K562 (cell line): ENCODE measurements around the gene MFSD6L. TPM values are rescaled to one million over a fixed set of nuclear protein-coding genes. Genes with fewer than 3 reads are reported as not detected.

Experiments used
- HIVEP1 ChIP-seq: fragments of 250-450 bp; sonication (Bioruptor Pico); IDR thresholded peaks from 2 replicates; pipeline ENCODE4 v1.4.0; 2020; ENCODE audit warnings: mild to moderate bottlenecking
- MTA1 ChIP-seq: fragments of 450-650 bp; IDR thresholded peaks from 2 replicates; pipeline ENCODE4 v1.6.1; 2017; ENCODE audit warnings: borderline replicate concordance
- NR2C1 ChIP-seq, 2 experiments: fragments of 450-650 bp; IDR thresholded peaks; 2 replicates each; pipeline ENCODE4 v1.6.1; 2017; ENCODE audit warnings: mild to moderate bottlenecking in 2 of 2, antibody characterized with exemption in 1 of 2, inconsistent platforms in 1 of 2, missing compliant biosample characterization in 1 of 2, missing genetic modification characterization in 1 of 2
- SREBF1 ChIP-seq: fragments of 150-350 bp; IDR thresholded peaks from 2 replicates; pipeline ENCODE4 v1.6.1; 2014; ENCODE audit warnings: antibody characterized with exemption, low read depth, low read length, borderline replicate concordance
- TAF1 ChIP-seq: IDR thresholded peaks from 2 replicates; pipeline ENCODE4 v1.6.1; 2011; ENCODE audit warnings: mild to moderate bottlenecking, low read length, moderate library complexity; ENCODE audit not compliant: insufficient read depth, control insufficient read depth, severe bottlenecking; ENCODE audit errors: extremely low read depth
- TBP ChIP-seq: optimal IDR thresholded peaks from 2 replicates; pipeline ENCODE3; 2011; ENCODE audit warnings: low read depth, low read length, improper control_type of control experiment
- USF1 ChIP-seq: sonication (generic); formaldehyde crosslinking; IDR thresholded peaks from 2 replicates; pipeline ENCODE4 v1.9.0; 2022; ENCODE audit warnings: mild to moderate bottlenecking, missing genetic modification reagents
- ZNF175 ChIP-seq: fragments of 200-800 bp; sonication (Bioruptor generic); IDR thresholded peaks from 2 replicates; pipeline ENCODE4 v1.6.1; 2016; ENCODE audit warnings: low read depth, mild to moderate bottlenecking, missing genetic modification characterization, missing compliant biosample characterization
- ZNF444 ChIP-seq: fragments of 250-450 bp; sonication (Bioruptor Pico); IDR thresholded peaks from 2 replicates; pipeline ENCODE4 v1.4.0; 2020; ENCODE audit warnings: mild to moderate bottlenecking, moderate library complexity
- polyA plus RNA-seq, 8 experiments: library from polyadenylated mRNA; depleted of rRNA in 4 of 8; stranded (reverse) in 5 of 8; unstranded in 3 of 8; fragments of >200 nt; fragmentation: Nextera tagmentation in 2 of 8; fragmentation: Illumina TruSeq in 1 of 8; extraction: Ambion mirVana in 2 of 8; extraction: Trizol in 1 of 8; gene quantifications; 2 replicates each; pipeline versions ENCODE4 v1.2.1 to v1.2.3, GENCODE V29; 2011 to 2014; ENCODE audit warnings: inconsistent platforms in 1 of 8, missing spikeins in 1 of 8
- total RNA-seq, 7 experiments: library from RNA; depleted of rRNA in 6 of 7; stranded (reverse); fragments of >200 nt in 6 of 7; fragmentation: Illumina TruSeq in 2 of 7; extraction: Trizol in 2 of 7; gene quantifications; 2 replicates each; pipeline versions ENCODE4 v1.2.1 to v1.2.3, GENCODE V29; 2011 to 2021; ENCODE audit warnings: low replicate concordance in 1 of 7
- TF ChIP-seq, protein P1 (sequence below), 2 experiments: IDR thresholded peaks; 2 replicates each; pipeline ENCODE4 v1.6.1; 2011; ENCODE audit warnings: borderline replicate concordance in 1 of 2, control low read depth in 1 of 2, low read depth in 1 of 2, low read length in 1 of 2, mild to moderate bottlenecking in 1 of 2, mixed read lengths in 1 of 2, moderate library complexity in 1 of 2; ENCODE audit not compliant: insufficient read depth in 1 of 2, insufficient read length in 1 of 2, poor library complexity in 1 of 2, severe bottlenecking in 1 of 2; ENCODE audit errors: extremely low read depth in 1 of 2
- TF ChIP-seq, protein P2 (sequence below): fragments of 450-650 bp; formaldehyde crosslinking; conservative IDR thresholded peaks from 2 replicates; pipeline ENCODE4 v1.4.0; 2022; ENCODE audit warnings: mild to moderate bottlenecking, missing genetic modification characterization

MFSD6L gene
- total and polyA plus RNA-seq, 9 of the 15 experiments (the other 6 are each of a cell fraction or from before 2014, with no cell fraction given) = not detected

DNA sequence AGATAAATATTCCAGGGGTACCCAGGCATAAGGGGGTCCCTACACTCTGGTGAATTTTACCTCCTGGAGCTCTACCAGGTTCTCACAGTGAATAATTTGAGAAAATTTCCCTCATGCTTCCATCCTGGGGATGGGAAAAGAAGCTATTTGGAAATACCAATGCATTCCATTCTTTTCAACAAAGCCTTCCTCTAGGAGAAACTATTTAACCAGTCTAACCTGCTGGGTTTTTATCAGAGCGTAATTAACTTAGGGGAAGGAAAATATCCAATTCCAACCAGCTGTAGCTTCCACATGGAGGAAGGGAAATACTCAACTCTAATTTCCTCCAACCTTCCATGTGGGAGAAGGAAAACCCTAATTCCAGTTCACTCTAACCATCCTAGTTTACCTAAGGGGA is 17.0 kb downstream of the MFSD6L start (continued):
- TF ChIP-seq TAF1 = no peak
- TF ChIP-seq, protein P1, sequence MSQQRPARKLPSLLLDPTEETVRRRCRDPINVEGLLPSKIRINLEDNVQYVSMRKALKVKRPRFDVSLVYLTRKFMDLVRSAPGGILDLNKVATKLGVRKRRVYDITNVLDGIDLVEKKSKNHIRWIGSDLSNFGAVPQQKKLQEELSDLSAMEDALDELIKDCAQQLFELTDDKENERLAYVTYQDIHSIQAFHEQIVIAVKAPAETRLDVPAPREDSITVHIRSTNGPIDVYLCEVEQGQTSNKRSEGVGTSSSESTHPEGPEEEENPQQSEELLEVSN (IDR thresholded peaks at IDR 0.05; ENCODE audit: borderline replicate concordance in 1 of 2, extremely low read depth in 1 of 2, insufficient read depth in 1 of 2, insufficient read length in 1 of 2, low read depth in 1 of 2, low read length in 1 of 2, poor library complexity in 1 of 2, severe bottlenecking in 1 of 2) = no peak
- TF ChIP-seq USF1 = no peak
- no peak for TF ChIP-seq MTA1
- TF ChIP-seq, protein P2, sequence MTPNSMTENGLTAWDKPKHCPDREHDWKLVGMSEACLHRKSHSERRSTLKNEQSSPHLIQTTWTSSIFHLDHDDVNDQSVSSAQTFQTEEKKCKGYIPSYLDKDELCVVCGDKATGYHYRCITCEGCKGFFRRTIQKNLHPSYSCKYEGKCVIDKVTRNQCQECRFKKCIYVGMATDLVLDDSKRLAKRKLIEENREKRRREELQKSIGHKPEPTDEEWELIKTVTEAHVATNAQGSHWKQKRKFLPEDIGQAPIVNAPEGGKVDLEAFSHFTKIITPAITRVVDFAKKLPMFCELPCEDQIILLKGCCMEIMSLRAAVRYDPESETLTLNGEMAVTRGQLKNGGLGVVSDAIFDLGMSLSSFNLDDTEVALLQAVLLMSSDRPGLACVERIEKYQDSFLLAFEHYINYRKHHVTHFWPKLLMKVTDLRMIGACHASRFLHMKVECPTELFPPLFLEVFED (CRISPR knock-in tag) = no peak
- no peak for TF ChIP-seq ZNF444 (CRISPR knock-in tag)
- no peak for TF ChIP-seq SREBF1
- TF ChIP-seq NR2C1 (IDR thresholded peaks at IDR 0.05) = no peak
- no peak for TF ChIP-seq NR2C1 (tag; IDR thresholded peaks at IDR 0.05)
- TF ChIP-seq ZNF175 = no peak
- TF ChIP-seq TBP = no peak
- TF ChIP-seq HIVEP1 (CRISPR knock-in tag) = no peak
